CD4-positive, alpha-beta T cell treated with Interleukin-1 beta for 1 hour (primary cell): ENCODE results near the gene FUBP3.
"Not testable (repeated sequence)": the region's sequence is repeated elsewhere in the genome, so short reads cannot be mapped to it uniquely, and the experiment has no call there.

ENCODE experiments used
- DNase-seq, 2 donors: peaks; one replicate each; pipeline ENCODE4 v3.0.0-alpha.2; 2020 to 2022

The FUBP3 gene

DNA sequence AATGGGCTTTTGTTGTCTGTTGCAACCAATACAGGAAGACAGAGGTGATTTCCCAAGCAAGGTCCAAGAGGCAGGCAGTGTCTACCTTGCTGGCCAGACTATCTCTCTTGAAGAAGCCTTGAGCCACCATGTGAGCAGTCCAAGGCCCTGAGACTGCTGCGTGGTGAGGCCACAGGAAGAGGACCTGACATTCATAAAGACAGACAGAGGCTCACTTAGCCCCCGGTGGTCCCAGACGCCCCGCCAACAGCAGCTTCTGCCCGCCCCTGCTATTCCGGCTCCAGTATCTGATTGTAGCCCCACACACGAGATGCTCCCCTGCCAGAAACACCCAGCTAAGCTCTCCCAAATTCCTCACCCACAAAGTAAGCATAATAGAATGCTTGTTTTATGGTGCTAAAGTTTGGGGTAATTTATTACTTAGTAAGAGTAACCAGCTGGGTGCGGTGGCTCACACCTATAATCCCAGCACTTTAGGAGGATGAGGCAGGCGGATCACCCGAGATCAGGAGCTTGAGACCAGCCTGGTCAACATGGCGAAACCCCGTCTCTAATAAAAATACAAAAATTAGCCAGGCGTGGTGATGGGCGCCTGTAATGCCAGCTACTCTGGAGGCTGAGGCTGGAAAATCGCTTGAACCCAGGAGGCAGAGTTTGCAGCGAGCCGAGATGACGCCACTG lies 22.8 kb upstream of the FUBP3 start:
- no peak for DNase-seq

DNA sequence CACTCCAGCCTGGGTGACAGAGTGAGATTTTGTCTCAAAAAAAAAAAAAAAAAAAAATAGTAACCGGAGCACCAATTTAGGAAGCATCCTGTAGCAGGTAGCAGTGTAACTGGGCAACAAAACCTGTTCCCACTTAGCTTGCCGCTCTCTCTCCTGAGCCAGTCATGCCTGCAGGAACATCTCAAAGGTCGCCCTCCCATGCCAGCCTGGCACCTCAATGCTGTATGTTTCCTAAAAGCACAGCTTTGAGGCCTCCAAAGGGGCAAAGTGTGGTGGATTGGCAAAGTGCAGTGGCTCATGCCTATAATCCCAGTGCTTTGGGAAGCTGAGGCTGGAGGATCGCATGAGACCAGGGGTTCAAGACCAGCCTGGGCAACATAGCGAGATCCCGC lies 22.3 kb upstream of the FUBP3 start:
- DNase-seq, result no peak

DNA sequence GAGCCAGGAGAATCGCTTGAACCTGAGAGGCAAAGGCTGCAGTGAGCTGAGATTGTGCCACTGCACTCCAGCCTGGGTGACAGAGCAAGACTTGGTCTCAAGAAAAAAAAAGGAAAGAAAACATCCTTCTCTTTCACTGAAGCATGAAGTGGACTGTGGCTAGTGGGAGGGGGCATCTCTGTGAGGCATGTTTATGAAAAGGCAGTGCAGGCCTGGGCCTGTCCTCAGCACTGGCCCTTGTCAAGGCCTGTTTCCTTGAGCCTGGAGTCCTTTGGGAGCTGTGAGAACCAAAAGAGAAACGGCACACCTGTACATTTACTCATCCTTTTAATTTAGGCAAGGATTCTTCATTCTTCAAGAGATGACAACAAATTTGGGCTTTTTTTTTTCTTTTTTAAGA lies 18.3 kb upstream of the FUBP3 start:
- DNase-seq, result no peak

DNA sequence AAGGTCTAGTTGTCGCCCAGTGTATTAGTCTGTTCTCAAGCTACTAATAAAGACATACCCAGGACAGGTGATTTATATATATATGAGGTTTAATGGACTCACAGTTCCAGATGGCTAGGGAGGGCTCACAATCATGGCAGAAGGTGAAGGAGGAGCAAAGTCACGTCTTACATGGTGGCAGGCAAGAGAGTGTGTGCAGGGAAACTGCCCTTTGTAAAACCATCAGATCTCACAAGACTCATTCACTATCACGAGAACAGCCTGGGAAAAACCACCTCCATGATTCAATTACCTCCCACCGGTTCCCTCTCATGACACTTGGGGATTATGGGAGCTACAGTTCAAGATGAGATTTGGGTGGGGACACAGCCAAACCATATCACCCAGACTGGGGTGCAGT lies 16.9 kb upstream of the FUBP3 start:
- not testable (repeated sequence) for DNase-seq

DNA sequence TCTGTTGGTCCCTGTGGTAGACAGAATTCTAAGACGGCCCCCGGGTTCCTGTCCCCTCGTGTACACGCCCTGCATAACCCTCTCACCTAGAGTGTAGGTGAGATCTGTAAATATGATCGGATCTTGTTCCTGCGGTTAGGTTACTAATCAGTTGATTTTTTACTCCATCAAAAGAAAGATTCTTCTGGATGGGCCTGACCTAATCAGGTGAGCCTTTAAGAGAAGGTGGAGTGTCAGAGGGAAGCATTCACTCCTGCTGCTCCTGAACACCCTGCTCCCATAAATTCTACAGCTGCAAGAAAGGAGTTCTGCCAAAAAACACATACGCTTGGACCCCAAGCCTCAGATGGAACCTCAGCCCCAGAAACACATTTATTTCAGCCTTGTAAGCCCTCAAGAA lies 15.6 kb upstream of the FUBP3 start:
- DNase-seq, result no peak

DNA sequence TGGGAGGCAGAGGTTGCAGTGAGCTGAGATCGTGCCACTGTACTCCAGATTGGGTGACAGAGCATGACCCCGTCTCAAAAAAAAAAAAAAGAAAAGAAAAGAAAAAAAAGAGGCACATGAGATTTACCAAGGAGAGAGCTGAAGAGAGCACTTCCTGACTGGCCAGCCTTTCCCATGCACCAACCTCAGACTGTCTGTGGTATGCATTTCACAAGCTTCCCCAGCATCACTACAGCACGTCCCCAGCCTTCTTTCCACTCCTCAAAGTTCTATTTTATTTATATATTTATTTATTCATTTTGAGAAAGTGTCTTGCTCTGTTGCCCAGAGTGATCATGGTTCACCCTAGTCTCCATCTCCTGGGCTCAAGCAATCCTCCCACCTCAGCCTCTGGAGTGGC lies 13.6 kb upstream of the FUBP3 start:
- no peak for DNase-seq

DNA sequence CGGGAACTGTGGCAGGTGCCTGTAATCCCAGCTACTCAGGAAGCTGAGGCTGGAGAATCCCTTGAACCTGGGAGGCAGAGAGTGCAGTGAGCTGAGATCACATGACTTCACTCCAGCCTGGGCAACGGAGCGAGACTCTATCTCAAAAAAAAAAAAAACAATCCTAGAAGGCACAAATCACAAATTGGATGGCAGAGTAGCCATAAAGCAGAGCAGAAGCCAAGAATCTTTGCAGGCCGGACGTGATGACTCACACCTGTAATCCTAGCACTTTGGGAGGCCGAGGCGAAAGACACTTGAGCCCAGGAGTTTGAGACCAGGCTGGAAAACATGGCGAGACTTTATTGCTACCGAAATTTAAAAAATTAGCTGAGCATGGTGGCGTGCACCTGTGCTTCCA lies 9.2 kb upstream of the FUBP3 start:
- DNase-seq, result no peak

DNA sequence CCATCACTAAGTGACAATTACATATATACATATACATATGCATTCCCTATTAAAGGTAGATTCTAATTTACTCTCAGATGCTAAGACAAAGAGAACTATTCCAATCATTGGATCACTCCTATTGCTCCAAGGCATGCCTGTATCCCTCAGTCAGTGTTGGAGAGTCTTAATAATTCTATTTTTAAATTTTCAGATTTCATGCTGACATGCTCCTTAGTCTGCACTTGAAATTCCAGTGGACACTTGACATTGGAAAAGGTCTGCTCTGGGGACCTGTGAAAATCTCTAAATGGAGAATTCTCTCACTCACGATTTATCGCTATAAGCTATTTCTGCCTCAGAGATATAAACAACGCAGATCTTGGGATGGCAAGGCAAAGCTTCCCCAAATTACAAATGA lies 3.9 kb upstream of the FUBP3 start:
- DNase-seq, result no peak

DNA sequence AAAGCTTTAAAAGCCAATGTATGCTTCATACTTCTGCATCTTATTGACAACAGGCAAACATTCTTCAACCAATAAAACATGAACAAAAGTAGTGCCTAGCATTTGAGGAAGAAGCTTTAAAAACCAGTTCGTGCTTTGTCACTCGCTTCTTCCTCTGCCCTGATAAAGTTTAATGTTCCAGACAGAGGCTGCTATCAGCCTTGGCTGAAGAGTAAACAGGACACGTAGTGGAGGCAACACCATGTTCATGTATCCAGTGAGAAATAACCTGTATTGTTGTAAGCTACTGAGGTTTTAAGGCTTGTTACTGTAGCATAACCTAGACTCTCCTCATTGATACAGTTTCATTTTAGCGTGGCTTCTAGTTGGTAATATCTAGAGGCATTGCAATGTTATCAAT lies 3.2 kb upstream of the FUBP3 start:
- no peak for DNase-seq

DNA sequence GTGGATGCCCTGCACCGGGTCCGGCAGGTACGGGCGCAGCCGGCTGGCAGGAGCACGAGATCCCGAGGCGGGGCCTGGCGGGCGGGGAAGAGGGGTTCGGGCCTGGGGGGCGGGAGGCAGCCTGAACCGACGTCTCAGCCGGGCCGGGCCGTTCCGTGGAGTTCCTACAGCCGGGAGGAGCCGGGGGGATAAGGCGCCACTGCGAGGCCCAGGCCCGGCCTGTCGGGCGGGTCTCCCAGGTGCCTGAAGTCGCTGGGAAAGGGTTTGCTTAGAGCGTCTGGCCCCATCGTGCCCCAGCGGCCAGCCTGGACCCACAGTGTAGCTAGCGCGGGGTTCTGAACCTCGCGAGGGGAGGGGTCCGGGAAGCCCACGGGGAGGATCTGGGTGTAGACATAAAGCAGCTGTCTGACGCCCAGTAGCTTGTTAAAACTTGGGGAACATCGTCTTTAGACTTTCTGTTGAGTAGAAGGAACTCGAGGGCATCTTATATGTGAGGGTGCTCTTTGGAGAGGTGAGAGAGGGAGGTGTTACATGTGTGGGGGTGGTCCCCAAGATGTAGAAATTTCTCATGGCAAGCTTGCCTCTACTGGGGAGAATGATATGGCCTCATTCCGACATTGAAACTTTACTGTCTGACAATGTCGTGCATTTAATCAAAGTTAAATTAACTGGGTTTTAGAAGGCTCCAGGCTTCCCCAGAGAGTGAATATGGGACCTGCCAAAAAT lies 524 bp downstream of the FUBP3 start:
- no peak for DNase-seq

DNA sequence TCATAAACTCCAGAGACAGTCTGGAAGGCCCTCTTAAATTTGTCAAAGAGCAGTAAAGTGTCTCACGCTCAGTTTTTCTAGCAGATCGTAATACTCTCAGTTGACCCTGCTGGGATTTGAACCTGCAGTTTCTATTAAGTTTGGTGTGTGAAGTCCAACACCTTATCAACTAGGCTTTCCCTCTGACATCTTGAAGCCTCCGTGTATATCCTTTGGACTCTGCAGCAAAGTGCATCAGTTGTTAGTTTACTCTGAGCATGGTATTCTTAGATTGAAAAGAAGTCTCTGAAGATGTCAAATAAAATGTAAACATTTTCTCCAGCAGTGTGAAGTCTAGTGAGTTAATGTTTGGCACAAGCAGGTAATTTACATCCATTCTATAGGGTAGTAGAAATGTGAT lies 2.4 kb downstream of the FUBP3 start:
- no peak for DNase-seq

DNA sequence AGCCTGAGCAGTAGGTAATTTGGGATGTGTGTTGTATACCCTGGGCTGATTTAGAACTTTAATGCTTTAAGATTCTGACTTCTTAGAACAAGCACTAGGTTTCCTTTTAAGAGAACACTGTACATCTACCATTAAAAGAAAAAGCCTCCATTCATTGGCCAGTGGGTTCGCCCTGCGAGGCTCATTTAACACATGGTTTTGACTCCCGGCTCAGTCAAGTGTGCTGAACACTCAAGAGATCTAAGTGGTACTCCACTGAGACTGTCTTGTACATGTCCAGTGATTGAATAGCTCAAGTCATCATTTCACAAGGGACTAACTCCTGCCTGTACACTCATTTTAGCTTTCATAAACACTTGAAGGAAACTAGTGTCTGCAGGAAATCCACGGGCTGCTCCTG lies 3.9 kb downstream of the FUBP3 start:
- DNase-seq, result no peak

DNA sequence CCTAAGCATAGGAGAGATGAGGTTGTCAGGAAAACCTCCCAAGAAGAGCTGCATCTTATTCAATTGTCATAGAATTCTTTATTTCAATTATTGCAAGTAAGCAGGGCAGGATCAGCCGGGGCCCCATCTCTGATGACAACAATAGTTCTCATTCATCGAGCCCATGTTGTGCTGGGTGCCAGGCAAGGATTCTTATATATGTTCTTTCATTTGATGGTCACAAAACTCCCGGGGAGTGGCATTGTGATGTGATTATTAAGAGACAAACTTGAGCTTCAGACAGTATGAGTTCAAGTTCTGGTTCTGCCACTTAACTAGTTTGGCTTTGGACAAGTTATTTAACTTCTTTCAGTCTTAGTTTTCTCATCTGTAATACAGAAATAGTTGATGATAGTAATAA lies 8.5 kb downstream of the FUBP3 start:
- DNase-seq, result no peak

DNA sequence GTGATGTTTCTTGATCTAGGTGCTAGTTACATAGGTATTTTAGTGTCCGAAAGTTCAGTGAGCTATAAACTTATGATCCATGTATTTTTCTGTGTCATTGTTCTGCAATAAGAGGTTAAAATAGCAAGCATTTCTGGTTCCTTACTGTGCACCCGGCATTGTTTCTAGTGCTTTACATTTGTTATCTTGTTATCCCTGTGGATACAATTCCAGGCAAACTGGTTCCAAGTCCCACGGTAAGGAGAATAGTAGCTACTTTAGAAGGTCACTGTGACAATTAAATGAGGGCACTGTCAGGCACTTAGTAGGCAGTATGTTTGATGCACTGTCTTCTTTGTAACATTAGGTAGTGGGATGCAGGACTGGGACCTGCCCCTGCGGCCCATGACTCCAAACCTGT lies 9.0 kb downstream of the FUBP3 start:
- DNase-seq, result no peak

DNA sequence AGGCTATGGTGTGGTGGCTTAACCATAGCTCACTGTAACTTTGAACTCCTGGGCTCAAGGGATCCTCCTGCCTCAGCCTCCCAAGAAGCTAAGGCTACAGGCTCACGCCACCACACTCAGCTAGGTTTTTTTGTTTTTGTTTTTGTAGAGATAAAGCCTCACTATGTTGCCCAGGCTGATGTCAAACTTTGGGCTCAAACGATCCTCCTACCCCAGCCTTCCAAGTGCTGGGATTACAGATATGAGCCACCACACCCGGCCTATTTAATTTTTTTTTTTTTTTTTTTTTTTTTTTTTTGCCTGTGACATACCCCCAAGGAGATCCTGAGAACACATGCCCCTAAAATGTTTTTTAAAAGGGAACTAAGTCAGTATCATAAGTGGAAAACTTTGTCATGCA lies 10.4 kb downstream of the FUBP3 start:
- DNase-seq, result no peak

DNA sequence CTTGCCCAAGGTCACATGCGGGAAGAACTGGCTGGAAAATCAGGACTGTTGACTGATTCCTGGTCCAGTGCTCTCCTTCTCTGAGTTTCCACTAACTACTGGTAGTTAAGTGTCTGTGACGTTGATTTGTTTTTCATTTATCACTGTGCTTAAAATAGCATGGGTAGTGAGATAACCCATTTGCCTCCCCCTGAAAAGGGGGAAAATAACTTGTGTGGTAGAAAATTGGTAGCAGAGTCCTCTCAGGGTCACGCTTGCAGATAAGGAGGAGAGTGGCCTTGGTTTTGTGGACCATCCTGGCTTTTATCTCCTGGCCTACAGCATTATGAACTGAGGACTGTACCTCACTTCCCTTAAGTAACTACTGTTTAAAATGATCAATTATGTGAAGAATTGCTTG lies 10.9 kb downstream of the FUBP3 start:
- no peak for DNase-seq

DNA sequence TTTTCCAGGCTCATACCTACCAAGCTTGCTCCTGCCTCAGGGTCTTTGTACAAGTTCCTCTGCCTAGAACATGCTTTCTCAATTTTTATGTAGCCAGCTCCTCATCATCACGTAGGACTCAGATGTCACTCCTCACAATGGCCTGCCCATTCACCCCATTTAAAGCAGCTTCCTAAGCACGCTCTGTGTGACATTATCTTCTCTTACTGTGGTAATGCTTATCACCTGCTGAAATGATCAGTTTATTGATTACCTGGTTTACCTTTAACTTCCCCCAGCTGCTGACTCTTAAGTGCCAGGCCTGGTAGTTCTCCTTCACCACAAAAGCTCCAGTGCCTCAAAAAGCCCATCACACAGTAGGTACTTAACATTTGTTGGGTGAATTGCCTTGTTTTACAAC lies 13.6 kb downstream of the FUBP3 start:
- DNase-seq, result no peak

DNA sequence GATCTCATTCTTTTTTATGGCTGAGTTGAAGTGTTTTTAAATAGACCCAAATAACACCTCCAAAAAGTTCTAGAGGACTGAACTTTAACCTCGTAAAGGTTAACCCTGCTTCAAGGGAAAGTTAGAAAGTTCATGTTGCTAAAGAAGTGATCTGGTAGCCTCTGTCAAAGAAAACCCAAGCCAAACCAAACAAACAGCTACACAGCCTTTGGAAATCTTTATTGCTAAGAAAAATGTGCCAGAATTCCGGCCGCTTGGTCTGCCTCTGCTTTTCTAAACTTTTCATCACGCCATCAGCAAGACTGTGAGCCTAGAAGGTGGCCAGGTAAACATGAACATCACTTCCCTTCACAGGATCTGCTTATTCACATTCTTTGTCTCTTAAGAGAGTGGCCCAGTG lies 17.9 kb downstream of the FUBP3 start:
- no peak for DNase-seq

DNA sequence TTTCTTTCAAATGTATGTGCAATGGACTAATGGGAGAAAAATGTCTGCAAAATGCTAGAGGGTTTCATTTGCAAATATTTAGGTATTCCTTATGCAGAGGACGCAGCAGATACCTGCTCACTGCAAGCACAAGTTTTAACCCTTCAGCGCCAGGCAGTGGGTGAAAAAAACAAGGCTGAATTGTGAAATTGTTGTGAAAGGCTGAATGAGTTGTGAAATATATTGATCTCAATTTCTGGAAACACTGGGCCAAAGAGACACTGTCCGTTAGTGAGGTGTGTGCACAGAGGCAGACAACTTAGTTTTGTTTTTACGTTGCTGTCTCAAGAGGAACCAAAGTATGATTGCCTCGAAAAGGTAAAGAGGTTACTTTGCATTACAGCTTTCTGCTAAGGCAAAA lies 18.8 kb downstream of the FUBP3 start:
- no peak for DNase-seq

DNA sequence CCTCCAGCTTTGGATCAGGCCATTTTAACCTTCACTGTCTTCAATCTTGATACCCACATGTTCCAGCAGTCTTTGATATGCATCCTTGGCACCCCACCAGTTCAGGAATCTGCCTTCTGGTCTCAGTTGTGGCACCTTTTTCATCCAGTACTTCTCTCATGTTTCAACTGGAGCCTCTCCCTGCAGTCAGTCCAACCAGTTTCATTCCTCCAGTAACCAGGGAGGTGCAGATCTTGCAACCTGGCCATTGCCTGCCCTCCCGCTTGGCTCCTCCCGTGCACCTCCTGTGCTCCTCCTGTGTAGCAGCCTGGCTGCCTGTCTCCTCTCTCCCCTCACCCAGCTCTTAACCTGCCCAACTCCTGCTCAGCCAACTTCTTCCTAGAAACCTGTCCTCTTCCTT lies 20.2 kb downstream of the FUBP3 start:
- no peak for DNase-seq

DNA sequence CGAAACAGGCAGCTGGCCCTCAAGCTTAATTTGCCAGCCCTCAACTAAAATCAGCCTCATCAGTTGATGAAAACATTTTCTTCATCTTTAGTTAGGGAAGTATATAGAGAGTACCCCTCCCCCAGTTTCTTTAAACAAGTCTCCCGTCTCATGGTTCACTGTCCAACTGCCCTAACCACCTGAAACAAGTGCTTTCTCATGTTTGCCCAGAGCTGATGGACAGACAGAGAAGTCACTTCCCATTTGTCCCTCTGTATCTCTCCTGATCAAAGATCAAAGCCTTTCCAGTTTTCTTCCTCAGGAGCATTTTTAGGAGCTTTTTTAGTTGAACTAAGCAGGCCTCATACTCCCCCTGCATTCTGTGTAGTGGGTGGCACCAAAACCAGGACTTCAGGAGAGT lies 21.7 kb downstream of the FUBP3 start:
- DNase-seq, result no peak

DNA sequence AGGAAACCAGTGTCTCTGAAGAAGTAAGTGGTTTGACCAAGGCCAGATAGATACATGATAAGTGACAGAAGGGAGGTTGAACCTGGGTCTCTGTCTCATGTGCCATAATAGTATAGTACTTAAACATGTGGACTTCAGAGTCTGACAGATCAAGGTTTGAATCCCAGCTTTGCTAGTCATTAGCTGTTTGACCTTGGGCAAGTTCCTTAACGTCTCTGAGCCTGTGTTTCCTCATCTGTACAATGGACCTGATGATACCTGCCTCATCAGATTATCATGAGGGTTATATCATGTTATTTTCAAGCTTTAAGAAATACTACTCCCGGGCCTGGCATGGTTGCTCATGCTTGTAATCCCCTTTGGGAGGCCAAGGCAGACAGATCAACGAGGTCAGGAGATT lies 24.9 kb downstream of the FUBP3 start:
- DNase-seq, result no peak

DNA sequence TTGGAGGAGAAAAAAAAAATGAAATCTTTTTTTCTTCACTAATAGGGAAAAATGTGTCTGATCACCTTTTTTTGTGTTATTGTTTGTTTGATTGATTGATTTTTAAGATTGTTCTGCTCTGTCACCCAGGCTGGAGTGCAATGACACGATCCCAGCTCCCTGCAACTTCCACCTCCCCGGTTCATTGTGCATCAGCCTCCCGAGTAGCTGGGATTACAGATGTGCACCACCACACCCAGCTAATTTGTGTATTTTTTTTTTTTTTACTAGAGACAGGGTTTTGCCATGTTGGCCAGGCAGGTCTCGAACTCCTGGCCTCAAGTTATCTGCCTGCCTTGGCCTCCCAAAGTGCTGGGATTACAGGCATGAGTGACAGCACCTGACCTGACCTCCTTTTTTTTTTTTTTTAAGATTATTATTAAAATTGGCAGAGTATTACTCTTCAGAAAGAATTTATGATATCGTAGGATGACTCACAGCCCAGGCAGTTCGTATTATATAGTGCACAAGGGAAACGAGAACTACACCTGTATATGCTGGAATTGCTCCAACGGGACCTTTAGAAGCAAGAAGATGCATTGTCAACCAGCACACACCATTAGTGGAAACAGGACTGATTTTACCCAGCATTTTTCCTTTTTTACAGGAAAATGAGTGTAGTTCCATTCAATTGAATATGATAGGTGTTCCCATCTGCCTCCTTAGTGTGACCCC lies 27.7 kb downstream of the FUBP3 start:
- no peak for DNase-seq

DNA sequence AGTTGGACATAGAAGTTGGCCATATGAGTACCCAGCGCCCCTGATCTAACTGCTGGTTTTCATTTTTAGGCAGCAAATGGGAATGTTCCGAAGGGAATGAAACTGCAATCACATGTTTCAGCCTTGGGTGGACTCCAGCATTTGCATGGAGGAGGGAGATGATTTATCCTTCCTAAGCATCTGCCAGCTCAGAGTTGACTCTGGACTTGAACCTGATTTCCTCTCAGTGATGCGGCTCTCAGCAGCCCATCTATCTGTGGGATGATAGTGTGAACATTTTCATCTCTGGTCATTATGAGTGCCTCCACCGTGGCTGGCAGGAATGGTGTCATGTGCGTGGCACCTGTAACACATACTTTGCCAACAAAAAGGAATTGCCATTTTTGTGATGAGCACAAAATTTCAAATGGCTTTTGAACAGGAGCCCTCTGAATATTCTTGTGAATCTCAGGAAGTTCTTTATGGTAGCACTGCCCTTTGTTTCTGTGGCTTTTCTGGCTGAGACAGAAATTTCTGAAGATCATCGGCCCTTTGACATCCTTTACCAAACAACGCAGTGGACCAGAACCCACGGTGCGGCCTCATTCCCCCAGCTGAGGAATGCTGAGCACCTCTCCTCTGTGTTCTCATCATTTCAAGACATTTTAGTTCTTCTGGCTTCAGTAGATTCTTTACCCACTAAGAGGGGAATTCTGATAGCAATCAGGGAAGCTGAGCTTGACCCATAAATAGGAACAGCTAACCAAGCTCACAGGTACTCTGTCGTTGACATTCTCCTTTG lies 28.5 kb downstream of the FUBP3 start:
- no peak for DNase-seq
